Activated T-cell treated with anti-CD3 and anti-CD28 coated beads for 48 hours (primary cell): Measurements from ENCODE around the gene ANKS1B.

Experiments
- DNase-seq: peaks from one replicate; pipeline ENCODE4 v3.0.0-alpha.2; 2020; ENCODE audit warnings: low read depth

The ANKS1B gene

GRCh38 chr12:98812225-98812624 is 1172.5 kb downstream of the ANKS1B start:
- DNase-seq = no peak

GRCh38 chr12:98808243-98808875 is 1176.4 kb downstream of the ANKS1B start:
- no peak for DNase-seq

GRCh38 chr12:98807187-98807586 is 1177.5 kb downstream of the ANKS1B start:
- DNase-seq = no peak

- no peak for DNase-seq
These were observed 1181.1 kb downstream of the ANKS1B start for GRCh38 chr12:98803468-98804209.

- DNase-seq = no peak
These were observed 1184.9 kb downstream of the ANKS1B start for GRCh38 chr12:98799822-98800221.

- no peak for DNase-seq
These were observed 1185.5 kb downstream of the ANKS1B start for GRCh38 chr12:98799146-98799810.

- DNase-seq = no peak
These were observed 1187.5 kb downstream of the ANKS1B start for GRCh38 chr12:98797200-98797599.

- DNase-seq = no peak
These were observed 1188.0 kb downstream of the ANKS1B start for GRCh38 chr12:98796745-98797144.

GRCh38 chr12:98793121-98793520 is 1191.6 kb downstream of the ANKS1B start:
- DNase-seq = no peak

GRCh38 chr12:98791406-98791805 is 1193.3 kb downstream of the ANKS1B start:
- no peak for DNase-seq

- no peak for DNase-seq
These were observed 1196.3 kb downstream of the ANKS1B start for GRCh38 chr12:98788396-98788795.

- no peak for DNase-seq
These were observed 1198.1 kb downstream of the ANKS1B start for GRCh38 chr12:98786653-98787052.

- DNase-seq = no peak
These were observed 1201.3 kb downstream of the ANKS1B start for GRCh38 chr12:98783420-98783819.

- DNase-seq = no peak
These were observed 1204.5 kb downstream of the ANKS1B start for GRCh38 chr12:98780261-98780660.

- no peak for DNase-seq
These were observed 1211.9 kb downstream of the ANKS1B start for GRCh38 chr12:98772818-98773217.

- no peak for DNase-seq
These were observed 1212.7 kb downstream of the ANKS1B start for GRCh38 chr12:98771811-98772752.

- no peak for DNase-seq
These were observed 1214.5 kb downstream of the ANKS1B start for GRCh38 chr12:98770230-98770629.

- DNase-seq = no peak
These were observed 1215.7 kb downstream of the ANKS1B start for GRCh38 chr12:98769068-98769467.

- DNase-seq = no peak
These were observed 1217.5 kb downstream of the ANKS1B start for GRCh38 chr12:98767248-98767647.

GRCh38 chr12:98763656-98764055 is 1221.1 kb downstream of the ANKS1B start:
- DNase-seq = no peak

- DNase-seq = no peak
These were observed 1226.4 kb downstream of the ANKS1B start for GRCh38 chr12:98758331-98758730.

GRCh38 chr12:98757455-98757854 is 1227.3 kb downstream of the ANKS1B start:
- no peak for DNase-seq
